IMR-90 (cell line): ENCODE measurements around the gene TASOR. TPM values are rescaled to one million over a fixed set of nuclear protein-coding genes. Genes with fewer than 3 reads are reported as not detected.

Source experiments
- ATAC-seq: fragments of 200-7000 bp; cut with Tn5 transposase; 2 replicates; pipeline ENCODE4 v1.9.1; 2020; ENCODE audit warnings: low read depth, mild to moderate bottlenecking, moderate library complexity
- BruUV-seq: library from RNA; stranded (reverse); fragments of 400-500 nt; replicated peaks from 2 replicates; lab custom pipeline; 2021; lab: Mats Ljungman, UMichigan
- CTCF ChIA-PET: fragments of 300-600 bp; formaldehyde crosslinking; extraction: SDS; loops from one replicate; lab custom pipeline; 2021; ENCODE audit warnings: antibody characterized with exemption; lab: Yijun Ruan, JAX
- POLR2A ChIA-PET: fragments of 300-600 bp; sonication (Branson Sonifier 250); formaldehyde crosslinking; loops from one replicate; lab custom pipeline; 2022; ENCODE audit warnings: antibody characterized with exemption; ENCODE audit not compliant: unreplicated experiment; lab: Charles Lee
- DNase-seq: peaks from one replicate; pipeline ENCODE4 v3.0.0; 2013
- H2AFZ ChIP-seq: replicated peaks from 2 replicates; pipeline ENCODE3; 2013; ENCODE audit warnings: low read length, mild to moderate bottlenecking; ENCODE audit not compliant: poor library complexity
- H2AK5ac ChIP-seq: 2 replicates; pipeline ENCODE4 v1.6.1; 2013; ENCODE audit warnings: low read depth, low read length, inconsistent platforms
- H2AK9ac ChIP-seq: replicated peaks from 2 replicates; pipeline ENCODE3; 2013; ENCODE audit warnings: mild to moderate bottlenecking, low read depth, low read length, moderate library complexity; ENCODE audit not compliant: poor library complexity
- H2BK120ac ChIP-seq: 2 replicates; pipeline ENCODE4 v1.6.1; 2013; ENCODE audit warnings: low read depth, low read length, inconsistent platforms
- H2BK15ac ChIP-seq: 3 replicates; pipeline ENCODE4 v1.6.1; 2013; ENCODE audit warnings: low read depth, low read length, inconsistent platforms
- H2BK20ac ChIP-seq: 2 replicates; pipeline ENCODE4 v1.6.1; 2013; ENCODE audit warnings: low read depth, mild to moderate bottlenecking, inconsistent platforms, low read length, moderate library complexity
- H2BK5ac ChIP-seq: 2 replicates; pipeline ENCODE4 v1.6.1; 2013; ENCODE audit warnings: mild to moderate bottlenecking, low read depth, low read length, inconsistent platforms; ENCODE audit not compliant: poor library complexity, severe bottlenecking
- H3K14ac ChIP-seq: replicated peaks from 2 replicates; pipeline ENCODE4 v1.6.1; 2013; ENCODE audit warnings: low read depth, low read length, inconsistent platforms
- H3K18ac ChIP-seq: 2 replicates; pipeline ENCODE4 v1.6.1; 2013; ENCODE audit warnings: low read depth, low read length, control low read depth
- H3K23ac ChIP-seq: 2 replicates; pipeline ENCODE4 v1.6.1; 2013; ENCODE audit warnings: low read depth, low read length, inconsistent platforms
- H3K27ac ChIP-seq: 2 replicates; pipeline ENCODE4 v1.5.1; 2013; ENCODE audit warnings: mild to moderate bottlenecking, control low read depth, low read length; ENCODE audit not compliant: insufficient read depth
- H3K27me3 ChIP-seq: 2 replicates; pipeline ENCODE4 v1.6.1; 2013; ENCODE audit warnings: low read length; ENCODE audit not compliant: control insufficient read depth, insufficient read depth
- H3K36me3 ChIP-seq: 2 replicates; pipeline ENCODE4 v1.6.1; 2013; ENCODE audit warnings: low read length, mixed read lengths; ENCODE audit not compliant: control insufficient read depth, insufficient read depth
- H3K4ac ChIP-seq: 2 replicates; pipeline ENCODE4 v1.6.1; 2013; ENCODE audit warnings: low read depth, low read length, inconsistent platforms
- H3K4me1 ChIP-seq: 2 replicates; pipeline ENCODE4 v1.6.1; 2013; ENCODE audit warnings: low read length, mixed read lengths; ENCODE audit not compliant: control insufficient read depth, insufficient read depth
- H3K4me2 ChIP-seq: 2 replicates; pipeline ENCODE4 v1.6.1; 2013; ENCODE audit warnings: low read depth, mild to moderate bottlenecking, control low read depth, low read length, moderate library complexity
- H3K4me3 ChIP-seq: 2 replicates; pipeline ENCODE4 v1.5.1; 2013; ENCODE audit warnings: low read depth, mild to moderate bottlenecking, control low read depth, low read length, moderate library complexity; ENCODE audit not compliant: insufficient read depth
- H3K56ac ChIP-seq: 2 replicates; pipeline ENCODE4 v1.6.1; 2013; ENCODE audit warnings: low read length, inconsistent platforms; ENCODE audit not compliant: insufficient read depth; ENCODE audit errors: extremely low read depth
- H3K79me1 ChIP-seq, 2 experiments: 2 replicates each; pipeline ENCODE4 v1.6.1; 2013; ENCODE audit warnings: low read length in 2 of 2, inconsistent platforms in 1 of 2, low read depth in 1 of 2
- H3K9ac ChIP-seq: 2 replicates; pipeline ENCODE4 v1.6.1; 2013; ENCODE audit warnings: low read depth, low read length, control low read depth
- H3K9me1 ChIP-seq: 2 replicates; pipeline ENCODE4 v1.6.1; 2013; ENCODE audit warnings: low read length, inconsistent platforms; ENCODE audit not compliant: insufficient read depth
- H3K9me3 ChIP-seq: 2 replicates; pipeline ENCODE4 v1.6.1; 2013; ENCODE audit warnings: low read length; ENCODE audit not compliant: control insufficient read depth, insufficient read depth
- H4K20me1 ChIP-seq: 2 replicates; pipeline ENCODE4 v1.6.1; 2013; ENCODE audit warnings: low read length, inconsistent platforms; ENCODE audit not compliant: insufficient read depth
- H4K5ac ChIP-seq: 2 replicates; pipeline ENCODE4 v1.6.1; 2013; ENCODE audit warnings: mild to moderate bottlenecking, low read depth, low read length, control low read depth
- H4K8ac ChIP-seq, 2 experiments: 2 replicates each; pipeline ENCODE4 v1.6.1; 2013; ENCODE audit warnings: low read depth in 2 of 2, low read length in 2 of 2, control low read depth in 1 of 2, inconsistent platforms in 1 of 2
- H4K91ac ChIP-seq: 2 replicates; pipeline ENCODE4 v1.6.1; 2013; ENCODE audit warnings: low read depth, low read length, inconsistent platforms; ENCODE audit not compliant: insufficient read depth
- CTCF ChIP-seq: conservative IDR thresholded peaks from 2 replicates; pipeline ENCODE4 v1.5.1; 2012; ENCODE audit warnings: mild to moderate bottlenecking, low read depth, low read length, improper control_type of control experiment
- ELK1 ChIP-seq: fragments of 150-350 bp; IDR thresholded peaks from 2 replicates; pipeline ENCODE4 v1.6.1; 2016; ENCODE audit warnings: low read depth, mild to moderate bottlenecking, low read length, moderate library complexity, borderline replicate concordance
- MAZ ChIP-seq: IDR thresholded peaks from 2 replicates; pipeline ENCODE4 v1.6.1; 2012; ENCODE audit warnings: low read depth, mild to moderate bottlenecking, low read length, improper control_type of control experiment, moderate library complexity, borderline replicate concordance
- MXI1 ChIP-seq: IDR thresholded peaks from 2 replicates; pipeline ENCODE4 v1.6.1; 2012; ENCODE audit warnings: low read depth, mild to moderate bottlenecking, low read length, moderate library complexity, borderline replicate concordance
- dilution Hi-C: fragments of 300-500 bp; cut with HindIII; formaldehyde crosslinking; loops from one replicate; pipeline ENCODE4 v1.14.3; 2018; ENCODE audit warnings: low sequenced_read_pairs; ENCODE audit not compliant: unreplicated experiment
- in situ Hi-C: fragments of 300-500 bp; cut with MboI; formaldehyde crosslinking; loops from 3 replicates; pipeline ENCODE4 v1.14.3; 2019; ENCODE audit warnings: low sequenced_read_pairs, inconsistent platforms, mixed read lengths
- intact Hi-C: fragments of 100-400 bp; cut with micrococcal nuclease; formaldehyde crosslinking; loops from 2 replicates; pipeline ENCODE4 v1.10.0; 2022
- polyA plus RNA-seq, 3 experiments: library from polyadenylated mRNA; depleted of rRNA; stranded (reverse); fragments of >200 nt; gene quantifications; 2 replicates each; pipeline ENCODE4 v1.2.3, GENCODE V29; 2012; ENCODE audit warnings: low replicate concordance in 1 of 3
- total RNA-seq: library from RNA; depleted of rRNA; stranded (reverse); fragments of >200 nt; gene quantifications from 2 replicates; pipeline ENCODE4 v1.2.3, GENCODE V29; 2012

The TASOR gene
- total and polyA plus RNA-seq, 2 of the 4 experiments (the other 2 are of a cell fraction), result 13.3 to 28.5 TPM

DNA sequence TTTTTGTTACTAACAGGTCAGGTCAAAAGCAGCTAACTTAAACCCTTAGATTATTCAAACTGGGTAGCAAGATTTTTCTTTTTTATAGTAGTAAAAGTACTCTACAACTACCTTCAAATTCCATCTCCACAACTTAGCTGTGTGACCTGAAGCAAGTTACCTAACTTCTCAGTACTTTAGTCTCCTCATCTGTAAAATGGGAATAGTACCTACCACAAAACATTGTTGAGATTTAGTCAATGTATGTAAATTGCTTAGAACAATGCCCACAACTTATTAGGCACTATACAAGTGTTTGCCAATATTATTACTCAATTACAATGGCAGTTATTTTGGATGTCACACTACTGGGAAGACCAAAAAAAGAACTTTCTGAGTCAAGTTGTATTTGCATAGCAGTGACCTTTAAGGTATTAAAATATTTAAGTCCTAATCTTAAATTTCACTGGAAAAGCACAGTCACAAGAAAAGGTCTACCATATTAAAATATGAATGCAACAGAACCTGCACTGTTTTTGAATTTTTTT is 2.9 kb downstream of the TASOR start:
- Histone ChIP-seq H3K27ac (no peak overlapping the region), H3K14ac (no peak overlapping the region), H3K23ac (no peak overlapping the region), H4K20me1 (no peaks in the 10 kb centered on the region; the same call in 1 of the 2 replicates), H2BK15ac (no peak overlapping the region), H3K9me1 (no peaks in the 10 kb centered on the region), H3K4me3 (no peak overlapping the region), H3K36me3 (peaks cover 3% of the 10 kb centered on the region), H3K9me3 (peaks cover 7% of the 10 kb centered on the region), H3K27me3 (no peaks in the 10 kb centered on the region), H4K91ac (no peak overlapping the region), H3K56ac (no peak overlapping the region), H4K8ac (no peak overlapping the region), H2BK120ac (no peak overlapping the region), H3K18ac (no peak overlapping the region), H3K4me2 (no peak overlapping the region), H2AK5ac (no peak overlapping the region), H2BK20ac (no peak overlapping the region), H3K79me1 (peaks cover 18 to 37% of the 10 kb centered on the region in 2 experiments), H2AK9ac (no peak overlapping the region), H3K9ac (no peak overlapping the region), H2BK5ac (no peak overlapping the region), H3K4me1 (no peaks in the 10 kb centered on the region), H3K4ac (no peak overlapping the region), H2AFZ (no peak overlapping the region), H4K5ac (no peak overlapping the region)
- POLR2A ChIA-PET, result no interaction called here
- CTCF ChIA-PET, result no interaction called here
- no TSS peak for BruUV-seq
- in situ Hi-C loops (no loop called here), intact Hi-C loops (no loop called here), dilution Hi-C loops (no loop called here)
- DNase-seq (no peak), ATAC-seq (no peak)
- TF ChIP-seq CTCF (no peak), ELK1 (no peak), MXI1 (no peak), MAZ (no peak)
